ENCODE measurements around the gene GPR132.
A peak's percentile ranks its signal among the peaks of the same experiment; 100 is the strongest.

GPR132 gene

GRCh38 chr14:105061428-105062047, 3.7 kb downstream of the GPR132 start:
- no peak for DNase-seq

- DNase-seq, result peak; percentile 49
Observed at GRCh38 chr14:105060751-105061427, 4.3 kb downstream of the GPR132 start.

DNA sequence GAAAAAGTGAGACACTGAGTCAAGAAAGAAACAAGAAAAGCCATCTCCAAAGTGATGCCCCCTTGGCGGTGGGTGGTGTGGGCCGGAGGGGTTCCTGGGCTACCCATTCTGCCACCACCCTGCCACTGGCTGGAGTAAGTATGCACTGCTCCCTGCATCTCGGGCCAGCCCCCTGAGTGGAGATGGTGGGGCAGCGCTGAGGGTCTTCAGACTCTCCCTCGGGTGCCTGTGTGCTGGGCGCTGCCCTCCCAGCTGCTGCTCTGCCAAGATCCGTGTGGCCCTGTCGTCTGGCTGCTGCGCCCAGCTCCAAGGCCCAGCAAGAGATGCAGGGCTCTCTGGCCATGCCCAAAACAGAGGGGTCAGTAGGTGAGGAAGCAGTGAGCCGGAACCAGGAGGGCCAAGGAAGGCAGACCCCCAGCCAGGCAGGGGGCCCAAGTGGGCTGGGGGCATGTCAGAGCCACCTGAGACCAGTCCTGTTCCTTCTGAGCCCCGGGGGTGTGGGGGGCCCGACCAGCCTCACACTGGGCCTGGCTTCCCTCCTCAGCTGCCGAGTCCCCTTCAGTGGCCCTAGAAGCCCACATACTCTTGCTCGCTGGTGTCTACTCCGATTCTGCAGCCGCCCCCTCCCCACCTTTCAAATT, 5.2 kb downstream of the GPR132 start:
- no peak for DNase-seq

GRCh38 chr14:105059035-105059924, 6.0 kb downstream of the GPR132 start:
- DNase-seq, result peak; percentile 7

- peak; percentile 0 for DNase-seq
Observed at GRCh38 chr14:105058521-105059034, 6.7 kb downstream of the GPR132 start.

- DNase-seq, result peak; percentile 0
Observed at GRCh38 chr14:105056303-105056831, 8.9 kb downstream of the GPR132 start.

- no peak for DNase-seq
Observed at GRCh38 chr14:105055736-105056302, 9.4 kb downstream of the GPR132 start.

DNA sequence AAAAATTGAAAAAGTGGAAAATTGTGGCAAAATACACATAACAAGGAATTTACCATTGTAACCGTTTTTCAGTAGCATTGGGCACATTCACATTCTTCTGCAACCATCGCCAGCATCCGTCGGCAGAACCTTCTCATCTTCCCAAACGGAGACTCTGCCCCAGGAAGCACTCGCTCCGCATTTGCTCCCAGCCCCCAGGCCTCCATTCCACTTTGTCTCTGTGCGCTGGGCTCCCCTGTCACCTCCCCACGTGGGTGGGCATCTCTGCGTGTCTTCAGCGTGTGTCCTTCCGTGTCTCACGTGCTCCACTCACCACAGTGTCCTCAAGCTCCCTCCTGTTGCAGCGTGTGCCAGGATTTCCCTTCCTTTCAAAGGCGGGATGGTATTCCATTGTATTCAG, 9.9 kb downstream of the GPR132 start:
- no peak for DNase-seq

DNA sequence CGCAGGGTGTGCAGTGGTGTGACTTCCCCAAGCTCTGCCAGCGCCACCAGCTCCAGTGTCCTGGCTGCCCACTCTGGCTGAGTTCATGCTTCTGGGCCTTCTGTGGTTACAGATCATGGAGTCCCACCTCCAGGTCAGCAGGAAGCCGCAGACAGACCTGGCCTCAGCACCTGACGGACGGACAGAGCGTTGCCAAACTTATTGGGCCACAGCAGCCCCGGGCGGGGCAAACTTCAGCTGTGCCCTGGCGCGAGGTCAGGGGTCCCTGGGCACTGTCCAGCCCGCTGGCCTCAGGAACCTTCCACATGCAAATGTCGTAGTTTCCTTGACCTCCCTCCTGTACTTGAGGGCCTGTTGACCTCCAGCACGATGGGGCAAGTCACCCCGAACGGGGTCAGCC, 11.2 kb downstream of the GPR132 start:
- no peak for DNase-seq

DNA sequence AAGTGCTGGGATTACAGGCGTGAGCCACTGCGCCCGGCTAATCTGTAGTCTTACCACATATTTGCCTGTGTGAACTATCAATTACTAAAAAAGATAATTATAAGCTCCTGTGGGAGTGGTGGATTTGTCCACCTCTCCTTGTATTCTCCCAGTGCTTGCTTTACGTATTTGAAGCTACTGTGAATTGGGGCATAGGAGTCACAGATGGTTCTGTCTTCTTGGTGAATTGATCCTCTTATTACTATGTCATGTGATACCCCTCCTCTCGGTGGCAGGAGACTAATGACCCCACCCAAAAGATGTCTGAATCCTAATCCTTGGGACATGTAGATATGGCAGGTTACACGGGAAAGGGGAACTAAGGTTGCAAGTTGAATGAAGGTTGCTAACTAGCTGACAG, 11.8 kb downstream of the GPR132 start:
- DNase-seq, result no peak

GRCh38 chr14:105052110-105052458, 13.1 kb downstream of the GPR132 start:
- DNase-seq, result no peak

- no peak for DNase-seq
Observed at GRCh38 chr14:105051182-105052109, 13.8 kb downstream of the GPR132 start.

DNA sequence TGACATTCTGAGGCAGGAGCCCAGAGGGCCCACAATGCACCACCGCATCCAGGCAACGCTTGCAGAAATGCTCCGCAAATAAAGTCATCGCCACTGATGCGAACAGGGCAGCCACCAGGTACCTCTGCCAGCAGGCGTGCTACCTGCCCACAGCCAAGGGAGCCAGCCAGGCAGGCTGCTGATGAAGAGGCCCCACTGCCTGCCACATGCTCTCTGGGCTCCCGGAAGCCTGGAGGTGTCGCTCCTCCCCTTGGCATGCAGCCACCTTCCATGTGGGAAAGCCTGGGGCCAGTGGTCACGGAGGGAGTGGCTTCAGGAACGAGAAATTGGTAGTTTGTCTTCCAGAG, 14.7 kb downstream of the GPR132 start:
- DNase-seq, result no peak

- no peak for DNase-seq
Observed at GRCh38 chr14:105049753-105050550, 15.3 kb downstream of the GPR132 start.

GRCh38 chr14:105047283-105048016, 17.8 kb downstream of the GPR132 start:
- no peak for DNase-seq

GRCh38 chr14:105046891-105047282, 18.3 kb downstream of the GPR132 start:
- DNase-seq, result no peak

DNA sequence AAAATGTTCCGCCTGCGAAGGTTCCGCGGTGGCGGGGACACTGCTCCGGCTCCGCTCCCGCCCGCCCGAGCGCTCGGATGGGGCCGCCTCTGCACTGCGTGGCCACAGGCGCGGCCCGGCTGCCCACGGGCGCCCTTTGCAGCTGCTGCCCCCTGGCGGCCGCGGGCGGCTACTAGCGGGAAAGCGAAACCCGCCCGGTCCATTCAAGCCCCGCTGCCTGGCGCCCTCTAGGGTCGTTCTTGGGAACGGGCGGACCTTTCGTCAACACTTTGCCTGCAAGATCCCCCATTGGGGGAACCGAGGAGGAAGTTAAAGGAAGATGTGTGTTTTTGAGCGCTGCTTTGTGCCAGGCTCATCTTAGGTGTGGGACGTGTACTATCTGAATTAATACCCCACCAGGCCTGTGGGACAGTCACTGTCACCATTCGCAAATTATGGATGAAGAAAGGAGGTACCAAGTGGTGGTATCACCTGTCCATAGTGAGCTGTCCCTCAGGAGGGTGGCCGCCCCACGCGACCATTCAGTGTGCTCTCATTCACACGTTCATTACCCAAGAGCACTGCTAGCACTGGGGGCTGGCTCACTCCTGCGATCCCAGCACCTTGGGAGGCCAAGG, 19.4 kb downstream of the GPR132 start:
- peak; percentile 83 for DNase-seq

- DNase-seq, result no peak
Observed at GRCh38 chr14:105043641-105044040, 21.6 kb downstream of the GPR132 start.

- DNase-seq, result no peak
Observed at GRCh38 chr14:105042813-105043212, 22.4 kb downstream of the GPR132 start.

All from right kidney (tissue), 1 donor.